Ishikawa (cell line): Measurements from ENCODE around the gene TMEM184C.

Experiments
- FOXM1 ChIP-seq: IDR thresholded peaks from 2 replicates; pipeline ENCODE4 v1.6.1; 2012; ENCODE audit warnings: low read depth, borderline replicate concordance
- MAX ChIP-seq: IDR thresholded peaks from 2 replicates; pipeline ENCODE4 v1.6.1; 2012
- NFIC ChIP-seq: IDR thresholded peaks from 2 replicates; pipeline ENCODE4 v1.6.1; 2012
- RAD21 ChIP-seq: IDR thresholded peaks from 2 replicates; pipeline ENCODE4 v1.6.1; 2012; ENCODE audit warnings: low read depth
- TAF1 ChIP-seq: IDR thresholded peaks from 2 replicates; pipeline ENCODE4 v1.6.1; 2012; ENCODE audit warnings: low read depth, mild to moderate bottlenecking

- TF ChIP-seq MAX (no peak), NFIC (no peak), RAD21 (no peak), TAF1 (no peak), FOXM1 (no peak)
Observed at GRCh38 chr4:147594578-147594977, 22.6 kb upstream of the TMEM184C start.
